ENCODE data around the gene INPP5J.

GRCh38 chr22:31161386-31161785 is 38.6 kb downstream of the INPP5J start:
- no peak for TF ChIP-seq GATA3 (IDR thresholded peaks at IDR 0.05; ENCODE audit: low read depth, low read length)
- no peak for TF ChIP-seq GATA2 (IDR thresholded peaks at IDR 0.05; ENCODE audit: low read depth, low read length)

Data from SH-SY5Y (cell line).